ENCODE results near the gene SECTM1. TPM values are rescaled to one million over a fixed set of nuclear protein-coding genes. Genes with fewer than 3 reads are reported as not detected.

The SECTM1 gene
- total RNA-seq, 4 donors from 2014 or later: 10.7 to 258 (median 94.5) TPM

GRCh38 chr17:82310877-82311276 lies 22.7 kb downstream of the SECTM1 start:
- peaks cover 0 to 23% (median 9%) of the 10 kb centered on the region in 4 donors for H3K4me1 ChIP-seq
- H3K27me3 ChIP-seq: no peaks in the 10 kb centered on the region
- H3K36me3 ChIP-seq: no peaks in the 10 kb centered on the region
- no peaks in the 10 kb centered on the region for H3K9me3 ChIP-seq
- no peak overlapping the region for H3K4me3 ChIP-seq
- no peak for DNase-seq
- TF ChIP-seq POLR2A (IDR thresholded peaks at IDR 0.05) (no peak), CTCF (IDR thresholded peaks at IDR 0.05) (no peak)
- H3K27ac ChIP-seq: peak overlapping the region in 1 of 4 donors; percentile 66

GRCh38 chr17:82309656-82310570 lies 23.7 kb downstream of the SECTM1 start:
- Histone ChIP-seq H3K27ac (peak overlapping the region in 3 of 4 donors; percentile 18 to 66 (median 53)), H3K4me1 (peaks cover 0 to 15% (median 5%) of the 10 kb centered on the region in 4 donors), H3K27me3 (no peaks in the 10 kb centered on the region), H3K9me3 (no peaks in the 10 kb centered on the region), H3K36me3 (no peaks in the 10 kb centered on the region), H3K4me3 (no peak overlapping the region)
- peak in 2 of 3 donors; percentile 84 to 85 for DNase-seq
- TF ChIP-seq CTCF (IDR thresholded peaks at IDR 0.05): no peak
- peak in 1 of 2 donors; percentile 39 for TF ChIP-seq POLR2A (IDR thresholded peaks at IDR 0.05)

- peak overlapping the region in 2 of 4 donors; percentile 1 to 14 for H3K27ac ChIP-seq
- H3K36me3 ChIP-seq: no peaks in the 10 kb centered on the region
- no peaks in the 10 kb centered on the region for H3K27me3 ChIP-seq
- TF ChIP-seq CTCF (IDR thresholded peaks at IDR 0.05) (no peak), POLR2A (IDR thresholded peaks at IDR 0.05) (no peak)
- H3K4me1 ChIP-seq: peaks cover 0 to 34% (median 25%) of the 10 kb centered on the region in 4 donors
- no peak for DNase-seq
- no peaks in the 10 kb centered on the region for H3K9me3 ChIP-seq
- H3K4me3 ChIP-seq: no peak overlapping the region
Observed at GRCh38 chr17:82305727-82306300, 27.8 kb downstream of the SECTM1 start.

- no peak overlapping the region for H3K4me3 ChIP-seq
- peaks cover 0 to 32% (median 27%) of the 10 kb centered on the region in 4 donors for H3K4me1 ChIP-seq
- H3K27ac ChIP-seq: peak overlapping the region in 2 of 4 donors; percentile 1 to 14
Observed at GRCh38 chr17:82304826-82305726, 28.5 kb downstream of the SECTM1 start.

More at GRCh38 chr17:82304826-82305726, 28.5 kb downstream of the SECTM1 start:
- no peak for DNase-seq
- H3K27me3 ChIP-seq: no peaks in the 10 kb centered on the region
- H3K9me3 ChIP-seq: no peaks in the 10 kb centered on the region
- H3K36me3 ChIP-seq: no peaks in the 10 kb centered on the region
- TF ChIP-seq CTCF (IDR thresholded peaks at IDR 0.05) (no peak), POLR2A (IDR thresholded peaks at IDR 0.05) (no peak)

Data from Peyer's patch (tissue), 4 donors.